SKM-1 (cell line): Measurements from ENCODE around the gene ZNF765.
"Not testable (repeated sequence)": the region's sequence is repeated elsewhere in the genome, so short reads cannot be mapped to it uniquely, and the experiment has no call there.

ENCODE experiments used
- DNase-seq: peaks from one replicate; lab custom pipeline; 2025; ENCODE audit not compliant: unreplicated experiment; lab: John Stamatoyannopoulos, UW

The ZNF765 gene

DNA sequence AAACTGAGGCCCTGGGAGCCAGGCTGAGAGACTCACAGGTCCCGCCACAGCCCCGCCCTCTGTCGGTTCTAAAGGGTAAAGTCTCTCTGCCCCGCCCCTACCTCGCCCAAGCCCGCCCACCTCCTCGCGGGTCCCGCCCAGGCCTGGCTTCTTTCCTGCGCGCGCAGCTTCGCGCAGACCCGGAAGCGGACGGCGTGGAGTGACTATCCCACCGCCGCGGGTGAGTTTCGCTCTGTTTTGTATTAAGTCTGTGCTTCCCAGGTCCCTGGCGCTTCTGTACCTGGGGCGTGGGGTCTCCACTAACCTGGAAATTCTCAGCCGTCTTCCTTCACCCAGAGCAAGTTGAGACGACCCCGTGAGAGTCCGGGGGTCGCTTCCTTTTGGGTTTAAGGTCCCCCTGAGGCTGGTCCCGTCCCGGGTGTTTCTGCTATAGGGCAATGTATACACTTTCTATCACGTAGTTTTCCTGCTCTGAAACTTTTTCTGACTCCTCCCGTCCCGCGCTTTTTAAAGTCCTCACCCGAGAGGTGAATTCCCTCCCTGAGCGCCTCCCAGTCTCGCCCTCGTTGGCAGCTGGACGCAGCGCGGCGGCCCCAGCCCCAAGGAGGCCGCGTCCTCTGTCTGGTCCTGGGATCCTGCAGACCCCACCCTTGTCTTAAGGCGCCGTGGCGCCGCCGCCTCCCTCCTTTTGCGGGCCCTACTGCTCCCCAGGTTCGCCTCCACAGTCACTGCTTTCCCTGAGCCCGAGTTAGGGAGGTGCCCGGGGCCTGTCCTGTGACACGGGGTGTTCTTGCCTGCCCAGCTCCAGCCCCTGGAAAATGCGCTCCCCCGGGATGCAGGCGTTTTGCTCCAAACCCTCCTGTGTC is at the start of gene ZNF765:
Gene ZNF765, plus strand, starts transcription at position 176 of the 866 bp plus-strand sequence. CDS start 2,867 bp downstream, outside the sequence.
- DNase-seq: peak; percentile 43

DNA sequence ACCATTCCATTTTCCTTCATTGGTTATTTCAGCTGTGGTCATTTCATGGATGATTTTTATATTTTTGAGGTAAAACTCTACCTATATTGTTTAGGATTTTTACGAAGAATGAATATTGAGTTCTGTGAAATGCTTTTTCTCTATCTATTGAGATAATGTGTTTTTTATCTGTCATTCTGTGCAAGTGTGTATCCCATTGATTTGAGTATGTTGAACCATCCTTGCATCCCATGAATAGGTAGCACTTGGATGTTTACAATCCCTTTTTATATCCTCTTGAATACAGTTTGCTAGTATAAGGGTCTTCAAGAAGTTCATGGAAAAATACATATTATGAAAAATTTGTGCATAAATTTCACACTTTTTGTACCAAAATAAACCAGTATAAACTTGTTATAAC is 39.2 kb upstream of the ZNF765 start:
- no peak for DNase-seq

DNA sequence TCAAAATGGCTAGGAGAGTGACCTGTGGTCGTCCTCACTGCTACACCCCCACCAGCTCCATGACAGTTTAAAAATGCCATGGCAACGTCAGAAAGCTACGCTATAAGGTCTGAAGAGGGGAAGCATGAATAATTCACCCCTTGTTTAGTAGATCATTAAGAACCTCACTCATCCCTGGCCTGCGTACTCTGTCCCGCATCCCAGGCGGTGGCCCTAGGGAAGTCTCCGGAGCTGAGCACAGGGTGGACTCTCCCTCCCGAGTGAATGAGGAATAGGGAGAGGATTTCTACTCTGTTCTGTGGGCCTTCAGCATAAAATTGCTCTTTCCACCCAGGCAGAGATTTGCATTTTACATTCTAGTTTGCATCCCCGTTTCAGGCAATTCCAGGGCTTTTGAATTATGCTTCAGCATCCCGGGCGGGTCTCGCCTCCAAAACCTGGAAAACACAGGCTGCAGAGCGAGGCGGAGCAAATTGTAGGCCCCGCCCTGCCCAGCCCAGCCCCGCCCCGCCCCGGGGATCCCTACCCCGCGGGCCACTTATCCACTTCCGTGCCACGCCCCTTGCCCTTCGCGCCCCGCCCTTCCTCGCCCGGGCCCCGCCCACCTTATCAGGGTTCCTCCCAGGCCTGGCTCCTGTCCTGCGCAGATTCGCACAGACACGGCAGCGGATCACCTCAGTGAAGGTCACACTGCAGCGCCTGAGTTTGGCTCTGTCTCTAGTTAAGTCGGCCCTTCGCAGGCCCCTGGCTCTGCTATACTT is 36.9 kb upstream of the ZNF765 start:
- no peak for DNase-seq

DNA sequence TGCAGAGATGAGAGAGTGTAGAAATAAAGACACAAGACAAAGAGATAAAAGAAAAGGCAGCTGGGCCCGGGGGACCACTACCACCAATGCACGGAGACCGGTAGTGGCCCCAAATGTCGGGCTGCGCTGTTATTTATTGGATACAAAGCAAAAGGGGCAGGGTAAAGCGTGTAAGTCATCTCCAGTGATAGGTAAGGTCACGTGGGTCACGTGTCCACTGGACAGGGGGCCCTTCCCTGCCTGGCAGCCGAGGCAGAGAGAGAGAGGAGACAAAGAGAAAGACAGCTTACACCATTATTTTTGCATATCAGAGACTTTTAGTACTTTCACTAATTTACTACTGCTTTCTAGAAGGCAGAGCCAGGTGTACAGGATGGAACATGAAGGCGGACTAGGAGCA is 34.9 kb upstream of the ZNF765 start:
- not testable (repeated sequence) for DNase-seq

DNA sequence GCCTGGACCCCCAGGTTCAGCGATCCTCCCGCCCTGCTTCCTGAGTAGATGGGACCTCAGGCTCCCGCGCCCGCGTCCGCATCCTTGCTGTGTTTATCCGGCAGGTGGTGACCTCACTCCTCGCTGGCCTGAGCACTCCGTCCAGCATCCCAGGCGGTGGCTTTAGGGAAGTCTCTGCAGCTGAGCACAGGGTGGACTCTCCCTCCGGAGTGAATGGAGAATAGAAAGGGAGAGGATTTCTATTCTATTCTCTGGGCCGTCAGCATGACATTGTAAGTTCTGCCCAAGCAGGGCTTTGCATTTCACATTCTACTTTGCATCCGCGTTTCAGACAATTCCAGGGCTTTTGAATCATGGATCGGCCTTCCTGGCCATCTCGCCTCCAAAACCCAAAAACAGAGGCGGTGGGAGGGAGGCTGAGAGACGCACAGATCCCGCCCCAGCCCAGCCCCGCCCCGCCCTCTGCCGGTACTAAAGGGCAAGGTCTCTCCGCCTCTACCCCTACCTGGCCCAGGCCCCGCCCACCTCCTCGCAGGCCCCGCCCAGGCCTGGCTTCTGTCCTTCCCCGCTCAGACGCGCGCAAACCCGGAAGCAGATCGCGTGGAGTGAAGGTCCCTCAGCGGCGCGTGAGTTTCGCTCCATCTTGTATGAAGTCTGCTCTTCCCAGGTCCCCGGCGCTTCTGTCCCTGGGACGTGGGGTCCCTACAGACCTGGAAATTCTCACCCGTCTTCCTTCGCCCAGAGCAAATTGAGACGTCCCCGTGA is 29.6 kb upstream of the ZNF765 start, which contains the start of gene ZNF525:
Gene ZNF525, plus strand, starts transcription at position 572 of the 765 bp plus-strand sequence. CDS start 6,577 bp downstream, outside the sequence.
- peak; percentile 38 for DNase-seq

DNA sequence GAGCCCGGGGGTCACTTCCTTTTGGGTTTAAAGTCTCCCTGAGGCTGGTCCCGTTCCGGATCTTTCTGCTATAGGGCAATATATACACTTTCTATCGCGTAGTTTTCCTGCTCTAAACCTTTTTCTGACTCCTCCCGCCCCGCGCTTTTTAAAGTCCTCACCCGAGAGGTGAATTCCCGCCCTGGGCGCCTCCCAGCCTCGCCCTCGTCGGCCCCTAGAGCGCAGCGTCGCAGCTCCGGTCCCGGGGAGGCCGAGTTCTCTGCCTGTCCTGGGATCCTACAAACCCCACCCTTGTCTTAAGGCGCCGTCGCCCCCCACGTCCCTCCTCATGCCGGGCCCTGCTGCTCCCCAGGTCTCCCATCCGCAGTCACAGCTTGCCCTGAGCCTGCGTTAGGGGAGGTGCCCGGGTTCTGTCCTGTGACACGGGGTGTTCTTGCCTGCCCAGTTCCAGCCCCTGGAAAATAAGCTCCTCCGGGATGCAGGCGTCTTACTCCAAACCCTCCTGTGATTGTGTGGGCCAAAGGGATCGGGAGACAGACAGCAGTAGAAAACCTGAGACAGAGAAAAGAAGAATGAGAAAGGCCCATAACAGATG is 29.0 kb upstream of the ZNF765 start:
- DNase-seq: no peak

DNA sequence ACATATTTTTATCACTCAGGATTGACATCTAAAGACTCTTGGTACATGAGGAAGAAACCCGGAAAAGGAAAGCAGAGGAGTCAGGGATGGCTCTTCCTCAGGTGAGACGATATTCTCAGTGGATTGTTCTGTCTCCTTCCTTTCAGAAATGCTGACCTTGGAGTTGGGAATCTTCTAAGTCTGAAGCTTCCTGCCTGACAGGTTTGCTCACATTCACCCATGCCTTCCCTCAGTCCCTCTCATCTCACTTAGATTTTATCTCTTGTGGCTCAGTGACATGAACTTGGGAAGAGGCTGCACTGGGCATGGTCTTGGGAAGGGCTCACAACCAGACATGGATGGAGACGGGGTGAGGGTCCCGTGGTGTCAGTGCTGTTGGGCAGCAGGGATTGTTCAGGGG is 22.8 kb upstream of the ZNF765 start:
- no peak for DNase-seq

DNA sequence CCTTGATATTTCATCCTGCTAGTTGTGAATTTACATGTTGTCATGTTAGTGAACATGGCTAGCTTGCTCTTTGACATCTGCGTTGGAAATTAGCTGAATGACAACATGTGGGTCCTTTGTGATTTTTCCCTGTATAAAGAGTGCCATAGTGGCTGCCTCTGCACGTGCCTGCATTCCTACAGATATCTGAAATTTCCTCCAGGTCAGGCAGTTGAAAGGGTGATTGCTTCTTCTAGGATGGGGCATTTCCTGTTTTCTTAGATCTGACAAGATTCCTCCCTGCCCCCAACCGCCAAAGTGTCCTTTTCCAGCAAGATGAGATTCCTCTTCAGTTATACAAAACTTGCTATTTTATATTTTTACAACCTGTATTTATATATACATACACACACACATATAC is 20.7 kb upstream of the ZNF765 start:
- DNase-seq: no peak

DNA sequence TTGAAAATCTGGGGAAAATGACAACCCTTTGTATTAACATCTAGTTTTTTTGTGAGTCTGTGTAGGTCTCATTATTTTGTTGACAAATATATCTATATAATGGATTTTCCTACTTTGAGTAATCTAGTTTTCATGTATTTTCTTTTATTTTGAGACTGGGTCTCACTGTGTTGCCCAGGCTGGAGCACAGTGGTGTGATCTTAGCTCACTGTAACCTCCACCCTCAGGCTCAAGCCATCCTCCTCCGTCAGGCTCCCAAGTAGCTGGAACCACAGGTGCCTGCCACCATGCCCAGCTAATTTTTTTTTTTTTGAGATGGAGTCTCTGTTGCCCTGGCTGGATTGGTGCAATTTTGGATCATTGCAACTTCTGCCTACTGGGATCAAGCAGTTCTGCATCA is 20.2 kb upstream of the ZNF765 start:
- no peak for DNase-seq

DNA sequence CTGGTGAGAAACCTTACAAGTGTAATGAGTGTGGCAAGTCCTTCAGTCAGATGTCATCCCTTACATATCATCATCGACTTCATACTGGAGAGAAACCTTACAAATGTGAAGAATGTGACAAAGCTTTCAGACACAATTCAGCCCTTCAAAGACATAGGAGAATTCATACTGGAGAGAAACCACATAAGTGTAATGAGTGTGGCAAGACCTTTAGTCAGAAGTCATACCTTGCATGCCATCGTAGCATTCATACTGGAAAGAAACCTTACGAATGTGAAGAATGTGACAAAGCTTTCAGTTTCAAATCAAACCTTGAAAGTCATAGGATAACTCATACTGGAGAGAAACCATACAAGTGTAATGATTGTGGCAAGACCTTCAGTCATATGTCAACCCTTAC is 13.6 kb upstream of the ZNF765 start:
- DNase-seq: no peak

DNA sequence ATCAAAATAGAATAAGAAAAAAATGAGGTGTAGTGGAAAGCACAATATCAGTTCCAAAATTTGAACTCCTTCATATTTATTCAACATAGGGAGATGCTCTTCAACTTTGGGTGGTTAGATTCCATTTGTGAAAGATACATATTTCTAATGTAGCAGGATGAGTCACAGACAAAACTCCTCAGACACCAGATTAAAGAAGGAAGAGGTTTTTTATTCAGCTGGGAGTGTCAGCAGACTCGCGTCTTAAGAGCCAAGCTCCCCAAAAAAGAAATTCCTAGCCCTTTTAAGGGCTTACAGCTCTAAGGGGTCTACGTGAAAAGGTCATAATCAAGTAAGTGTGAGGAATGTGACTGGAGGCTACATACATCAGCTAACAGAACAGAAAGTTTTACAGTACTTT is 6.8 kb upstream of the ZNF765 start:
- no peak for DNase-seq

DNA sequence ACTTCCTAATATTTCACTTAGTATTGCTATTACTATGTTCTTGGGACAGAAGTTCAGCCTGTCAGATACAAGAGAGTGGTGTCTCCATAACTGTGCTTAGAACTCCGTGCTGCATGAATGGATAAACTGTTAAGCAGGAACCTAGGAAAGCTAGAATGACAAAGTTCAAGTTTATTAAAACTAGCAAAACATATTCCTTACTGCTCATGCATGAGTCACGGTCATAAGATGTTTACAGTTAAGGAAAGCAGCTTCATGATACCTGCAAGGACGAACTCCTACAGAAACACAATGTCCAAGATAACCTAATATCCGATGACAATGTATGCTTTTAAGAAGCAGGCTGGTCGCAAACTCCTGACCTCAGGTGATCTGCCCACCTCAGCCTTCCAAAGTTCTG is 6.0 kb upstream of the ZNF765 start:
- DNase-seq: no peak

DNA sequence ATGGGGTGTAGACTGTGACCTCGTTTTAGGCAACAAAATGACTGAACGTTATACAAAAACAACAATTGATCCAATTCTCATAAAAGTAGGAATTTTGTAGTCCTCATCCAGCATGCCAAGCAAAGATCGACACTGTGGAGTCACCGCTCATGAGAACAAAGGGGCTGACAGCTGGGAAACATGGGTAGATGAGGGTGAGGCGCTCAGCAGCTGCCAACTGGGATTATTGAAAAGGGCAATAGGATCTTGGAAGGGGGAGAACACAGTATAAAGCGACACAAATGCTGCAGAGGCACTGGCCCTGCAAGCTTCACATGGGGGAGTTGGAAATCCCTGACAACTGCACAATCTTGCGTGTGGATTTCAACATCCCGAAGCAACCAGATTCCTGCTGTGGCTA is 5.4 kb upstream of the ZNF765 start:
- no peak for DNase-seq

DNA sequence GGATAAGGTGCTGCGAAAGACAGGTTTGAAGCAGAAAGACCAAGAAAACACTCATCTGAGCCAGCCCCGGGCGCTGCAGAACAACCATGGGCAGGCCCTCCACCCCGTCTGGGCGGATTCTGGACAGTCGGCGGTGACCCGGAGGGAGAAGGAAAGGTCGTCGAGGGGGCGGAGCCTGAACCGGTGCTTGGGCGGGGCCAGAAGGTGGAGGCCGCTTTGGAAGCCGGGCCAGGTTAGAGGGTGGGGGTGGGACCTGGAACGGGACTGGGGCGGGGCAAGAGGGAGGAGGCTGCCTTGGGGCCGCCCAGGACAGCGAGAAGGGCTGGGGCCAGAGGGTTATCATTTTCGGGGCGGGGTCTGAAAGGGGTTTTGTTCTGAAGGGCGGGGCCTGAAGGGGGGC is 5.0 kb upstream of the ZNF765 start:
- no peak for DNase-seq

DNA sequence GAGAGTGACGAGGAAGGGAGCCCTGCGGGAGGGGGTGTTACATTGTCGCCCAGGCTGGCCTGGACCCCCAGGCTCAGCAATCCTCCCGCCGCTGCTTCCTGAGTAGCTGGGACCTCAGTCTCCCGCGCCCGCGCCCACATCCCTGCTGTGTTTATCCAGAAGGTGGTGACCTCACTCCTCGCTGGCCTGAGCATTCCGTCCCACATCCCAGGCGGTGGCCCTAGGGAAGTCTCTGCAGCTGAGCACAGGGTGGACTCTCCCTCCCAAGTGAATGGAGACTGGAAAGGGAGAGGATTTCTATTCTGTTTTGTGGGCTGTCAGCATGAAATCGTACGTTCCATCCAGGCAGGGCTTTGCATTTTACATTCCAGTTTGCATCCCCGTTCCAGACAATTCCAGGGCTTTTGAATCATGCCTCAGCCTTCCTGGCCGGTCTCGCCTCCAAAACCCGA is 401 bp upstream of the ZNF765 start:
- no peak for DNase-seq

DNA sequence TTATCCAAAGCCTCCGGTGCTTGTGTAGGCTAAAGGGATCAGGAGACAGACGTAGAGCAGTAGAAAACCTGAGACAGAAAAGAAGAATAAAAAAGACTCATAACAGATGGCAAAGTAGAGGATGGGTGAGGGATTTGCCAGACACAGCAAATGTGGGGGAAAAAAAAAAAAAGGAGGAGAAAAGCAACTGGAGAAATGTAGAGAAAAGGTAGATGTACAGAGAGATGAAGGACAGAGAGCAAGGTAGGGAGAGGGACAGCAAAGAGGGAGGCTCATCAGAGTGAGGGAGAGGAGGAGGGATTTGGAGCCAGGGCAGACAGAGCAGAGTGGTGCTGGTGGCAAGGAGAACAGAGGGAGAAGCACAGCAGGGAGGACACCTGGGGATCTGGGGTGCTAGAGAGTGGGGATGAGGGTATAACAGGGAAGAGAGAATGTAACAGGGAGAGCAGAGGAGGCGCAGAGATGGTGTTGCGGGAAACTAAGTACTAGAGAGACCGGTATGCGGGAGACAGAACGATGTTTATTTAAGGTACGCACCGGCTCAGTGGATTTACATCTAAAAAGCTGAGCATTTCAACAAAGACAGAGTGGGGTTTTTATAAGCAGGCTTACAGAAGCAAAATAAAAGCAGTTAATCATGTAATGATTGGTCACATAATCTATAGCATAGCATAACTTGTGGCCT is 1.0 kb downstream of the ZNF765 start:
- not testable (repeated sequence) for DNase-seq

DNA sequence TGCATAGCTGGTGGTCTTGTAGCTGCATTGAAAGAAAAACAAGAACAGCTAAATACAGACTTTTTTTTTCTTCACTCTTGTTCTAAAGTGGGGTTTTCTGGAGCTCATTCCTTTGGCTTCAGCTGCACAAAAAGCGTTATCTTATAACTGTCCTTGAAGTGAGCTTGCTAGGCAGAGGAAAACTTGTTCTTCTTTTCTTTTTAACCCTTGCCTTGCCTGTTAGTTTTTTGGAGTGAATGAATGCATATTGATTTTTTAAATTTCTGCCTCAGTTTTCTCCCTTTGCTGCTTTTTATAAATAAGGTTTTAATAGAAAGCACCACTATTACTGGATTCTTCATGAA is 1.5 kb downstream of the ZNF765 start:
- DNase-seq: no peak

DNA sequence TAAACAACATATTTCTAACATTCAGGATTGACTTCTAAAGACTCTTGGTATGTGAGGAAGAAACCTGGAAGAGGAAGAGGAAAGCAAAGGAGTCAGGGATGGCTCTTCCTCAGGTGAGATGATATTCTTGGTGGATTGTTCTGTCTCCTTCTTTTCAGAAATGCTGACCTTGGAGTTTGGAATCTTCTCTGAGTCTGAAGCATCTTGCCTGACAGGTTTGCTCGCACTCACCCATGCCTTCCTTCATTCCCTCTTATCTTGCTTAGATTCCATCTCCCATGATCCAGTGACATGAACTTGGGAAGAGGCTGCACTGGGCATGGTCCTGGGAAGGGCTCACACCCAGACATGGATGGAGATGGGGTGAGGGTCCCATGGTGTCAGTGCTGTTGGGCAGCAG is 3.0 kb downstream of the ZNF765 start:
- not testable (repeated sequence) for DNase-seq

DNA sequence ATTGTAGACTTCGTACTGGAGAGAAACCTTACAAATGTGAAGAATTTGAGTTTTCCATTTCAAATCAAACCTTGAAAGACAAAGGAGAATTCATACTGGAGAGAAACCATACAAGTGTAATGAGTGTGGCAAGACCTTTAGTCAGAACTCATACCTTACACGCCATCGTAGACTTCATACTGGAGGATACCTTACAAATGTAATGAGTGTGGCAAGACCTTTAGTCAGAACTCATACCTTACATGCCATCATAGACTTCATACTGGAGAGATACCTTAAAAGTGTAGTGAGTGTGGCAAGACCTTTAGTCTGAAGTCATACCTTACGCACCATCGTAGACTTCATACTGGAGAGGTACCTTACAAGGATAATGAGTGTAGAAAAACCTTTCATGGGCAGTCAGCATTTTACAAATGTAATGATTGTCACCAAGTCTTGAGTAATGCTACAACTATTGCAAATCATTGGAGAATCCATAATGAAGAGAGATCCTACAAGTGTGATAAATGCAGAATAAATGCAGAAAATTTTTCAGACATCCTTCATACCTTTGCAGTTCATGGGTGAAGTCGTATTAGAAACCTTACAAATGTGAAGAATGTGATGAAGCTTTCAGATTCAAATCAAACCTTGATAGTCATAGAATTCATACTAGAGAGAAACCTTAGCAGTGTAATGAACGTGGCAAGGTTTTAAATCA is 14.7 kb downstream of the ZNF765 start:
- no peak for DNase-seq
